Measurements from ENCODE around the gene INTS15.

The INTS15 gene

DNA sequence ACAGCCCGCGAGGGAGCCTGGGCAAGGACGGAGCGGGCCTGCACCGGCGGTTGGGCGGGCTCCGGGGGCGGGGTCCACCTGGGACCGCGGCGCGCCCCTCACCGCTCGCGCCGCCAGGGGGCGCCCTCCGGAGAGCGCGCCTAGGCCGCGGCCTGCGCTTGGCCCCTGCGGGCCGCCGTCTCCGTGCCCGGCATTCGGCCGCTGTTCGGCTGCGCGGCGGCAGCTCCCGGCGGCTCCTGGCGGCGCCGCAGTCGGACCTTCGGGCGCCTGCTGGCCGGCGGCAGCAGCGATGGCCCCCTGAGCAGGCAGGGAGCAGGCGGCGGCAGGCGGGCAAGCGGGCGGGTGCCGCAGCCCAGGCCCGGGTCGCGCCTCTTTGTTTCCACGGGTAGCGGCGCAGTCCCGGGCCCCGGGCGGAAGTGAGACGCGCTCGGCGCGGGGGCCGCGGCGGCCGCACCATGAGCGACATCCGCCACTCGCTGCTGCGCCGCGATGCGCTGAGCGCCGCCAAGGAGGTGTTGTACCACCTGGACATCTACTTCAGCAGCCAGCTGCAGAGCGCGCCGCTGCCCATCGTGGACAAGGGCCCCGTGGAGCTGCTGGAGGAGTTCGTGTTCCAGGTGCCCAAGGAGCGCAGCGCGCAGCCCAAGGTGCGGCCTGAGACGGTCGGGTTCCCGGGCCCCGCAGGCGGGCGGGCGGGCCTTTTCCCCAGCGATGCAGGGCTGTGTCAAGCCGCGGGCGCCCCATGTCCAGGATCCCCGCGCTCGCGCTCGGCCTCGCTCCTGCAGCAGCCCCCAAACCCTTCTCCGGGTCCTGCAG lies at the start of gene INTS15:
TSS of gene INTS15 (plus strand) at position 193 of the 816 bp plus-strand sequence. CDS start at position 456, 263 bp downstream.
- in situ Hi-C loops (cut with MboI; ENCODE audit: low sequenced_read_pairs): loop anchor here (25.0 kb wide), 2 partner anchors 247 to 347 kb away; partner anchors contain the start of gene CCZ1B

DNA sequence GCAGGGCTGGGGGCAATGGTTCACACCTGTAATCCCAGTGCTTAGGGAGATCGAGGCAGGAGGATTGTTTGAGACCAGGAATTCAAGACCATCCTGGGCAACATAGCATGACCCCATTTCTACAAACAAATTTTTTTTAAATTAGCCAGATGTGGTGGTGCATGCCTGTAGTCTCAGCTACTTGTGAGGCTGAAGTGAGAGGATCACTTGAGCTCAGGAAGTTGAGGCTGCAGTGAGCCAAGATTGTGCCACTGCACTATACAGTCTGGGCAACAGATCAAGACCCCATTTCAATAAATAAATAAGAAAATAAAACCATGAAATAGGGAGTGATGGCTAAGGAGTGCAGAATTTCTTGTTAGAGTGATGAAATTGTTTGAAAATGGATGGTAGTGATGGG lies 47.5 kb upstream of the INTS15 start:
- in situ Hi-C loops (cut with MboI; ENCODE audit: low sequenced_read_pairs): no loop called here

DNA sequence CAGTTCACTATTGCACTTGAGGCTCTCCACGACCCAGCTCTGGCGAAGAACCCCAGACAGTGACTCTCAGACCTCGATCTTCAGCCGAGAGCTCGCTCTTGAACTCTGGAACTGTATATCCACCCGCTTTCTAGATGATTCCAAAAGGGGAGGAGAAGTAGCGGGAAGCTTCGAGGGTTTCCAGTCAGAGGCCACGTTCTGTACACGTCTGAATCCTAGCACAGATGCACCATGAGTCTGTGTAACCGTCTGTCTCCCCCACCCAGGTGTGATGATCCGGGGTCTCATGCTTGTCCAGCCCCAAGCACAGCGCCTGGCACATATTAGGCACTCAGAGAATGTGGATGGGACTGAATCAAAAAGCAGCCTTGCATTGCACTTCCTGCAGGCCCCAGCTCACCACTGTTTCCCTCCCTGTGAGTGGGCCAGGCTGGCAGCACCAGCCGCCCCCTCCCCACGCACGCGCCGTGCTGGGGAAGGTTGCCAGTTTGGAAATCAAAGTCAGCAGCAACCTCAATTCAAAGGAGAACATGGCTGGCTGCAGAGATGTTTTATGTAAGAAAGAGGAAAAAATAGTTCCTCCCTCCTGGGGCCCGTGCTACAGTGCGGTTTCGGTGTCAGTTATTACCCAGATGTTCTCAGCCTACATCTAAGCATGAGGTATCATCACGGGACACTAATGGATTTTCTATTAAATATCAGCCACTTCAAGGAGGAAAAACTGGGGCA lies 44.3 kb upstream of the INTS15 start:
- in situ Hi-C loops (cut with MboI; ENCODE audit: low sequenced_read_pairs): no loop called here

DNA sequence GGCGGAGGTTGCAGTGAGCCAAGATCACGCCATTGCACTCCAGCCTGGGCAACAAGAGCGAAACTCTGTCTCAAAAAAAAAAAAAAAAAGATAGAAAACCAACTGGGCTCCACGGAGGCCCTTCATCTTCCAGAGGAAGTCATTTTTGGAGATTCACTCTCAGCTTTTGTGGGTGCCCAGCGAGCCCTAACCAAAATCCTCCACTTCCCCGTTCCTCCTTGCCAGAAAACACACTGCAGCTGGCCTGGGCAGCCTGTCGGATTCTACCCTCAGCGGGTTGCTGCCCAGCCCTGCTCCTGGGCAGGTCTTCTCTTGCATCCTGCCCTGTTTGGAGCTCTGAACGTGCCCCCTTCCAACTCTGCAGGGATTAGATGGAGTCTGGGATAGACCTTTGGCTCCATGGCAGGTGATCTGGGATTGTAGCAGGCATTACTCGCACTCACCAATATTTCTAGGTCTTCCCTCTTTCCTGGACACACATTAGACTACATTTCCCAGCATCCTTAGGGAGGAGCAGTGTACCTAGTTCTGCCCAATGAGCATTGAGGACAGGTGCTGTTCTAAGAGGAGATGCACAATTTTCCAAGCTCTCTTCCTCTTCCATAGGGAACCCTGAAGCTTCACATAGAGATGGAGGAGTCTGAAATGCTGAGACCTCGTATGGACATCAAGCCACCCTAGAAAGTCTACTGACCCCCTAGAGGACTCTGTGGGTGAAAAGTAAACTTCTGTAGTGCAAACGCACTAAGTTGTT lies 43.1 kb upstream of the INTS15 start:
- in situ Hi-C loops (cut with MboI; ENCODE audit: low sequenced_read_pairs): no loop called here

- in situ Hi-C loops (cut with MboI; ENCODE audit: low sequenced_read_pairs): no loop called here
These were observed 42.4 kb upstream of the INTS15 start for GRCh38 chr7:6547400-6547799.

DNA sequence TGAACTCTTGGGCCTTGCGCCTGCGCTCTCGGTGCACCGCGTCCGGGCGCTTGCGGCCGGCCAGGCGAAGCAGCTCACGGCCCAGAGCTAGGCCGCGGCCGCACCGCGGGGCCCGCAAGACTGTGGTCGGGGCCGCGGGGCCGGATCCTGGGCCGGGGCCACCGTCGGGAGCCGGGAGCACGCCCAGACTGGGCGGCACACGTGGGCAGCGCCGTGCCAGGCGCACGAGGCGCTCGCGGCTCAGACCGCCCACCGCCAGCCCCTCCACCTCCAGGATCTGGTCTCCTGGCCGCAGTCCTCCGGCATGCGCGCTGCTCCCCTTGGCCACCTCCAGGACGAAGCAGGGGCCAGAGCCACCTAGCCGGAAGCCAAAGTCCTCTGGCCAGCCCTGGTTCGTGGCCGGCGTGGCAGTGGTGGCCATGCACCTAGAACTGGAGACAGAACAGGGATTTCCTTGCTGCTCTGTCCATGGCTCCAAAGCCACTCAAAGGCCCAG lies 38.8 kb upstream of the INTS15 start, which contains the start of gene GRID2IP:
TSS of gene GRID2IP (minus strand) at position 446 of the 496 bp plus-strand sequence. CDS start at position 421, 25 bp downstream.
- in situ Hi-C loops (cut with MboI; ENCODE audit: low sequenced_read_pairs): no loop called here

GRCh38 chr7:6553448-6554044 lies 36.3 kb upstream of the INTS15 start:
- in situ Hi-C loops (cut with MboI; ENCODE audit: low sequenced_read_pairs): no loop called here

- in situ Hi-C loops (cut with MboI; ENCODE audit: low sequenced_read_pairs): no loop called here
These were observed 35.0 kb upstream of the INTS15 start for GRCh38 chr7:6554848-6555247.

DNA sequence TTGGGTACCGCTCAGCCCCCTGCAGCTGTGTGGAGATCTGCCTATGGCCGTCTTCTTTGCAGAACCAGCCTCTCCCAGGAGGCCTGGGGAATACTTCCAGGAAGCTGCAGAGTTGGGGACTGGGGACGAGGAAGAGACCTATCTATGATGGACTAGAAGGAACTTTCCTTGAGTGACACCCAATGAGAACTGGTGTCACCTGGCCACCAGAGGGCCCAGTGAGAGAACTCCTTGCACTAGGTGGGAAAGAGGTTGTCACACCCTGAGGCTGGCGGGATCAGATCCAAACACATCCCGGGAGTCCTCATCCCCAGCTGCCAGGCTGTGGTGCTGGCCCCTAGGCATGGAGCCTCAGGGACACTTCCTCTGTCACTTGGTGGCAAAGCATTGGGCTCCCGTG lies 33.6 kb upstream of the INTS15 start:
- in situ Hi-C loops (cut with MboI; ENCODE audit: low sequenced_read_pairs): no loop called here

DNA sequence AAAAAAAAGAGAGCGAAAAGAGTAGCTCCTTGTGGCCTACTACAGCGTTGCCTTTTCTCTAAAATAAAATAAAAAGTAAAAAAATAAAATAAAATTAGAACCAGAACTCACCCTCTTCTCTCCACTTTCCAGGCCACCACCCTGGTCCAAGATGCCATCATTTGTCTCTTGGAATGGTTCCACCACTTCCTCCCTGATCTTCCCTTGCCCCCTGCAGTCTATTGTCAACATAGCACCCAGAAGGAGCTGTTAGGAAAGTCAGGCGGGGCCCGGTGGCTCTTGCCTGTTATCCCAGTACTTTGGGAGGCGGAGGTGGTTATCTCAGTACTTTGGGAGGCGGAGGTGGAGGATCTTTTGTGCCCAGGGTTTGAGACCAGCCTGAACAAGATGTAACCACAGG lies 31.0 kb upstream of the INTS15 start:
- in situ Hi-C loops (cut with MboI; ENCODE audit: low sequenced_read_pairs): no loop called here

DNA sequence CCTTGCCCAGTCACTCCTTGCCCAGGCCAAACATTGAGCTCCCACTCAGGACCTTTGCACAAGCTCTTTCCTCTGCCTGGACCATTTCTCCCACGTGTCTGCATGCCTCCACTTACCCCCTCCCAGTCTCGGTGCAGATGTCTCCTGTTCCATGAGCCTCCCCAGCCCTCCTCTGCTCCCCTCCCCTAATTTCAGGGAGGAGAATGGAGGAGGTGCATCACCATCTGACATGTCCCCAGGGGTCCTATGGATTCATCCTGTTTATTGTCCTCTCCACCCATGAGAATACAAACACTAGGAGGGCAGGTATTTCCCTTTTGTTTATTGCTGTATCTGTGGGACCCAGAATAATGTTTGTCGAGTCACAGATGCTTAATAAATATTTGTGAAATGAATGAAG lies 29.9 kb upstream of the INTS15 start:
- in situ Hi-C loops (cut with MboI; ENCODE audit: low sequenced_read_pairs): no loop called here

- in situ Hi-C loops (cut with MboI; ENCODE audit: low sequenced_read_pairs): no loop called here
These were observed 27.7 kb upstream of the INTS15 start for GRCh38 chr7:6562106-6562505.

GRCh38 chr7:6563936-6564770 lies 25.7 kb upstream of the INTS15 start:
- in situ Hi-C loops (cut with MboI; ENCODE audit: low sequenced_read_pairs): no loop called here

DNA sequence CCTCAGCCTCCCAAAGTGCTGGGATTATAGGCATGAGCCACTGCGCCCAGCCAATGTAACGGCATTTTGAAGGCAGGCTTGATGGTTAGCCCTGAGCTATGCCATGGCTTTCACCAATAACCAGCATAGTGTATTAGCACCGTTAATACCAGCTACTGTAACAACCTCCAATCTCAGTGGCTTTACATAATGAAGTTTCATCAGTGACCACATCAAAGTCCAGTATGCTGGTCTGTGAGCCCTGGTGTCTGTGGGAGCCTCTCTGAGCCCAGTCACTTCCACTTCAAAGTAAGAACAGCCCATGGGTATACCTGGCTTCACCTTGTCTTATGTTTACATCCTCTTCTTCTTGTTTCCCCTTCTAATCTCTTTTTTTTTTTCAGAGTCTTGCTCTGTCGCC lies 24.2 kb upstream of the INTS15 start:
- in situ Hi-C loops (cut with MboI; ENCODE audit: low sequenced_read_pairs): no loop called here

DNA sequence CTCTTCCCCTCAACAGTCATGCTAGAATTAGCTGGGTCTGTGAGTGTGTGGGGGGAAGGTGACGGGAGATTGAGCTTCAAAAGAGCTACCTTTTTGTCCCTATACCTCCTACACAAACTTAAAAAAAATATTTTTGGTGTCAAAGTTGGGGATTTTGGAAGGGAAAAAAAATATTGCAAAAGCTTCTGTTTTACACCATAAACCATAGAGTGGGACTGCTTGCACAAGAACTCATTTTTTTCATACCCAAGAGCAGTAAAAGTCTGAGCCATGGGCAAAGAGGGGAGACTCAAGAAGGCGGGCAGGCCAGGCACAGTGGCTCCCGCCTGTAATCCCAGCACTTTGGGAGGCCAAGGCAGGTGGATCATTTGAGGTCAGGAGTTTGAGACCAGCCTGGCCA lies 21.9 kb upstream of the INTS15 start:
- in situ Hi-C loops (cut with MboI; ENCODE audit: low sequenced_read_pairs): no loop called here

- in situ Hi-C loops (cut with MboI; ENCODE audit: low sequenced_read_pairs): no loop called here
These were observed 18.6 kb upstream of the INTS15 start for GRCh38 chr7:6571160-6571779.

- in situ Hi-C loops (cut with MboI; ENCODE audit: low sequenced_read_pairs): loop anchor here (25.0 kb wide), 2 partner anchors 262 to 362 kb away; partner anchors contain the start of gene CCZ1B
These were observed 14.4 kb upstream of the INTS15 start for GRCh38 chr7:6575281-6576023.

DNA sequence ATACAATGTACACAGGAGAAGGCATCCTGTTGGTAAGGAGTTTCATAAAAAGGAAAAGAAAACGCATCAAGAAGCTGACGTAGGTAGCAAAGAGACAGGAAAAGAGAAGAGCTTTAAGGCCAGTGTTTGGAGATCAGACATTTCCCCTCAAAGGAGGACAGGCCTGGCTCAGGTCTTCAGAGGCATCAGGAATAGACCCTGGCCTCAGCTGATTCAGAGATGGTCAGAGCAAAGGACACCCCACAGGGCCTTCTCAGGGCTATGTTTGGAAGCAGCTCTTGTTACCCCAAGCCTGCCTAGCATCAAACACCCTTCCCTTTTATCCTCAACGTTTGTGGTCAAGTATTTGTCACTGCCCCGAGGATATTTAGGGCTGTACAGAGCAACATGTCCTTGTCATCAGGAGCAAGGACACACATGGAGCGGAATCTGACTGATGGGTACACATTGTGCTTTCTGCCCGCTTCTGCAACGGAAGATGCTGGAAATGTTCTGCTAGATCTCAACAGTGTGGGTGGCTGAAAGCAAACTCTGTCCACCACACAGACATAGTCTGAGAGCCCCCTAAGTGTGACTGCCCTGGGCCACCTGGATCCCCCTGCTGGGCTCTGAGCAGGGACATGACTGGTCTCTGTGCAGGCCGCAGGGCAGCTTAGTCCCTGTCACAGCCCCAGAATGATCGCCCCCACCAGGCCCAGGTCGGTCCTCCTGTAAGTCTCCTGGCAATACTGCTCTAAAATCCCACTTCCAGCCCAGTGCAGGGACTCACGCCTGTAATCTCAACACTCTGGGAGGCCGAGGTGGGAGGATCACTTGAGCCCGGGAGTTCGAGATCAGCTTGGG lies 13.6 kb upstream of the INTS15 start:
- in situ Hi-C loops (cut with MboI; ENCODE audit: low sequenced_read_pairs): loop anchor here (25.0 kb wide), 2 partner anchors 261 to 361 kb away; partner anchors contain the start of gene CCZ1B
